D721Med (cell line): ENCODE data around the gene ZW10.
"Not testable (repeated sequence)": the region's sequence is repeated elsewhere in the genome, so short reads cannot be mapped to it uniquely, and the experiment has no call there.

Experiments
- DNase-seq: peaks from one replicate; pipeline ENCODE4 v3.0.0; 2011; ENCODE audit warnings: low spot score; ENCODE audit not compliant: insufficient read length
- FAIRE-seq: peaks from 2 replicates; lab custom pipeline; 2011; peaks lifted over from hg19 to GRCh38; lab: Jason Lieb, UNC
- CTCF ChIP-seq: IDR thresholded peaks from 2 replicates; pipeline ENCODE4 v1.5.1; 2012; ENCODE audit warnings: mild to moderate bottlenecking, control low read depth; ENCODE audit not compliant: insufficient read depth; ENCODE audit errors: missing control alignments

Gene ZW10

GRCh38 chr11:113781682-113782081, 8.2 kb upstream of the ZW10 start:
- DNase-seq, result no peak
- TF ChIP-seq CTCF, result no peak
- no peak for FAIRE-seq

- no peak for TF ChIP-seq CTCF
- DNase-seq, result no peak
- FAIRE-seq, result no peak
These were observed 6.0 kb upstream of the ZW10 start, which contains the start of gene CLDN25 for GRCh38 chr11:113779496-113779895. TSS of gene CLDN25 (plus strand) at chr11:113779796. CDS start at chr11:113779796, 0 bp downstream.

GRCh38 chr11:113778111-113778910, 4.8 kb upstream of the ZW10 start:
- FAIRE-seq (no peak), DNase-seq (no peak)

GRCh38 chr11:113774174-113774503, 647 bp upstream of the ZW10 start:
- FAIRE-seq, result no peak
- no peak for DNase-seq
- no peak for TF ChIP-seq CTCF

More at GRCh38 chr11:113778111-113778910, 4.8 kb upstream of the ZW10 start:
- no peak for TF ChIP-seq CTCF

GRCh38 chr11:113773092-113773415, 438 bp downstream of the ZW10 start:
- DNase-seq (no peak), FAIRE-seq (no peak)
- TF ChIP-seq CTCF, result no peak

- no peak for FAIRE-seq
- TF ChIP-seq CTCF, result no peak
- no peak for DNase-seq
These were observed 1.5 kb downstream of the ZW10 start for GRCh38 chr11:113771964-113772363.

GRCh38 chr11:113764527-113765219, 8.8 kb downstream of the ZW10 start:
- FAIRE-seq, result no peak
- TF ChIP-seq CTCF, result no peak
- DNase-seq, result no peak

- DNase-seq, FAIRE-seq: not testable (repeated sequence)
These were observed 10.5 kb downstream of the ZW10 start for GRCh38 chr11:113763040-113763439.
